ENCODE results near the gene ST7.

DNA sequence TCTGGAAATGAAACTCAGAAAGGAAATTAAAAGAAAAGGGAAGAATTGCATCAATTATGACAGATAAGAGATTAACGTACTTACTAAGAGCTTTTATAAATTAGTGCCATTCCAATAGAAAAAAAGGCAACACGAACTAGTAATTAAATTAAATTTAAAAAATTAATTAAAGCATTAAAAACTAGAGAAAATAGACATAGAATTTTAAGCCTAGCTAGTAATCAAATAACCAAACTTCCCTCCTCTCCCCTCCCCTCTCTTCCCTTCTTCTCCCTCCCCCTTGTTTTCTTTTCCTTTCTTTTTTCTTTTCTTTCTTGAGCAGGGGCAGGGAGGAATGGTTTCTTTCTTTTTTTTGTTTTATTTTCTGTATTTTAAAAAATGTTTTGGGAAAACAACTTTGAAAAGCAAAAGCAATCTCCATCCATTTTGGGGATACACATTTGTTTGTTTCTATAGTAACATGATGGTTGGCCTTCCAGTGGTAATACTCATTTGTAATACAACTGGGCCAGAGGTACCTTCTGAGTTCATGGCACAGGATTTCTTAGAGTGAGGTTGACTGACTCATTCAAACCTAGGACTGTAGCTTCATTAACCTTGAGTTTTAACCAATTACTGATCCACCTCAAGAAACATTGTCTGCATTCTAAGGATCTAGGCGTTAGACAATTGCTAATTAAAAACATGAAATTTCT lies 132.6 kb downstream of the ST7 start:
- TF ChIP-seq CTCF (IDR thresholded peaks at IDR 0.05) (no peak), EZH2 (IDR thresholded peaks at IDR 0.05; ENCODE audit: borderline replicate concordance, insufficient read depth, low read depth, low read length, poor library complexity, severe bottlenecking) (no peak)
